Measurements from ENCODE around the gene ZNF506. TPM values are rescaled to one million over a fixed set of nuclear protein-coding genes. Genes with fewer than 3 reads are reported as not detected.
"Not testable (repeated sequence)": the region's sequence is repeated elsewhere in the genome, so short reads cannot be mapped to it uniquely, and the experiment has no call there.

ZNF506 gene
- total and polyA plus RNA-seq, 2 donors (not counting 3 experiments of a cell fraction or from before 2014, with no cell fraction given) = 6.4 to 10.7 TPM

GRCh38 chr19:19788015-19788414 lies 33.5 kb downstream of the ZNF506 start:
- Histone ChIP-seq H3K4me1 (ENCODE audit: control insufficient read depth, extremely low read depth, insufficient read depth, low read length) (no peaks in the 10 kb centered on the region), H3K36me3 (ENCODE audit: control insufficient read depth in 2 of 2, extremely low read depth in 1 of 2, insufficient read depth in 2 of 2, low read length in 2 of 2) (peaks cover 0 to 8% of the 10 kb centered on the region in 2 experiments), H3K4me3 (replicated peaks in 1 of 3; ENCODE audit: insufficient read depth in 1 of 3, low read depth in 1 of 3, low read length in 3 of 3) (no peak overlapping the region), H3K79me2 (ENCODE audit: control insufficient read depth, insufficient read depth, low read length) (no peaks in the 10 kb centered on the region), H3K9me1 (replicated peaks; ENCODE audit: control insufficient read depth, extremely low read depth, insufficient read depth, low read length) (no peaks in the 10 kb centered on the region), H3K9ac (replicated peaks; ENCODE audit: extremely low read depth, insufficient read depth, low read length) (no peak overlapping the region), H3K27me3 (ENCODE audit: control insufficient read depth in 2 of 2, insufficient read depth in 2 of 2, low read length in 2 of 2) (no peaks in the 10 kb centered on the region), H4K20me1 (replicated peaks; ENCODE audit: control insufficient read depth, extremely low read depth, insufficient read depth, low read length) (no peaks in the 10 kb centered on the region), H3K27ac (ENCODE audit: insufficient read depth, low read depth, low read length) (no peak overlapping the region), H3K9me3 (replicated peaks; ENCODE audit: control insufficient read depth, insufficient read depth, low read length) (no peaks in the 10 kb centered on the region), H3K4me2 (ENCODE audit: insufficient read depth, low read length) (no peak overlapping the region), H2AFZ (ENCODE audit: low read depth, low read length) (no peak overlapping the region)
- DNase-seq (ENCODE audit: low read depth, low spot score) = no peak
- TF ChIP-seq CTCF (IDR thresholded peaks at IDR 0.05; ENCODE audit: extremely low read depth in 1 of 2, insufficient read depth in 1 of 2, low read depth in 1 of 2, low read length in 2 of 2) = no peak
- TF ChIP-seq FOS (IDR thresholded peaks at IDR 0.05; ENCODE audit: borderline replicate concordance, insufficient read depth, low read length) = no peak
- no peak for TF ChIP-seq MAX (IDR thresholded peaks at IDR 0.05; ENCODE audit: insufficient read depth, insufficient read length)
- no peak for TF ChIP-seq POLR2AphosphoS5 (IDR thresholded peaks at IDR 0.05; ENCODE audit: insufficient read depth, low read depth, low read length)
- TF ChIP-seq POLR2A (IDR thresholded peaks at IDR 0.05; ENCODE audit: low read depth, low read length) = no peak
- no peak for TF ChIP-seq EZH2 (IDR thresholded peaks at IDR 0.05; ENCODE audit: borderline replicate concordance, low read depth, low read length, severe bottlenecking)
- no peak for TF ChIP-seq GATA2 (IDR thresholded peaks at IDR 0.05; ENCODE audit: insufficient read depth, insufficient read length, low read depth, low read length)
- TF ChIP-seq MYC (IDR thresholded peaks at IDR 0.05; ENCODE audit: low read depth, low read length) = no peak
- TF ChIP-seq JUN (IDR thresholded peaks at IDR 0.05; ENCODE audit: borderline replicate concordance, insufficient read depth, insufficient read length, low read depth) = no peak
- dilution Hi-C loops (cut with MboI; ENCODE audit: extremely low pct_ligation_motif_present, low sequenced_read_pairs) = no loop called here
- ChIA-PET POLR2A (interaction anchor here (0.6 kb wide), 1 partner anchor 469 kb away, joined by 3 read pairs; no protein-coding TSS in a partner anchor), CTCF (no interaction called here)
- intact Hi-C loops (cut with micrococcal nuclease) = no loop called here
- FAIRE-seq = no peak
- no TSS peak for BruUV-seq (replicated peaks)

- POLR2A ChIA-PET; H3K4me3 ChIP-seq (replicated peaks in 1 of 3; ENCODE audit: insufficient read depth in 1 of 3, low read depth in 1 of 3, low read length in 3 of 3); BruUV-seq (replicated peaks); H3K27ac ChIP-seq (ENCODE audit: insufficient read depth, low read depth, low read length); DNase-seq (ENCODE audit: low read depth, low spot score); H3K79me2 ChIP-seq (ENCODE audit: control insufficient read depth, insufficient read depth, low read length); H3K9me3 ChIP-seq (replicated peaks; ENCODE audit: control insufficient read depth, insufficient read depth, low read length); H4K20me1 ChIP-seq (replicated peaks; ENCODE audit: control insufficient read depth, extremely low read depth, insufficient read depth, low read length); H3K9me1 ChIP-seq (replicated peaks; ENCODE audit: control insufficient read depth, extremely low read depth, insufficient read depth, low read length); intact Hi-C loops (cut with micrococcal nuclease); dilution Hi-C loops (cut with MboI; ENCODE audit: extremely low pct_ligation_motif_present, low sequenced_read_pairs); H3K4me2 ChIP-seq (ENCODE audit: insufficient read depth, low read length); H3K27me3 ChIP-seq (ENCODE audit: control insufficient read depth in 2 of 2, insufficient read depth in 2 of 2, low read length in 2 of 2); H3K9ac ChIP-seq (replicated peaks; ENCODE audit: extremely low read depth, insufficient read depth, low read length); H3K36me3 ChIP-seq (ENCODE audit: control insufficient read depth in 2 of 2, extremely low read depth in 1 of 2, insufficient read depth in 2 of 2, low read length in 2 of 2); CTCF ChIA-PET; FAIRE-seq; H3K4me1 ChIP-seq (ENCODE audit: control insufficient read depth, extremely low read depth, insufficient read depth, low read length); H2AFZ ChIP-seq (ENCODE audit: low read depth, low read length): not testable (repeated sequence)
These were observed 36.1 kb downstream of the ZNF506 start for GRCh38 chr19:19785476-19785875.

Data from endothelial cell of umbilical vein (primary cell).